Measurements from ENCODE around the gene OLFML2A.
"Not testable (repeated sequence)": the region's sequence is repeated elsewhere in the genome, so short reads cannot be mapped to it uniquely, and the experiment has no call there.

Gene OLFML2A

DNA sequence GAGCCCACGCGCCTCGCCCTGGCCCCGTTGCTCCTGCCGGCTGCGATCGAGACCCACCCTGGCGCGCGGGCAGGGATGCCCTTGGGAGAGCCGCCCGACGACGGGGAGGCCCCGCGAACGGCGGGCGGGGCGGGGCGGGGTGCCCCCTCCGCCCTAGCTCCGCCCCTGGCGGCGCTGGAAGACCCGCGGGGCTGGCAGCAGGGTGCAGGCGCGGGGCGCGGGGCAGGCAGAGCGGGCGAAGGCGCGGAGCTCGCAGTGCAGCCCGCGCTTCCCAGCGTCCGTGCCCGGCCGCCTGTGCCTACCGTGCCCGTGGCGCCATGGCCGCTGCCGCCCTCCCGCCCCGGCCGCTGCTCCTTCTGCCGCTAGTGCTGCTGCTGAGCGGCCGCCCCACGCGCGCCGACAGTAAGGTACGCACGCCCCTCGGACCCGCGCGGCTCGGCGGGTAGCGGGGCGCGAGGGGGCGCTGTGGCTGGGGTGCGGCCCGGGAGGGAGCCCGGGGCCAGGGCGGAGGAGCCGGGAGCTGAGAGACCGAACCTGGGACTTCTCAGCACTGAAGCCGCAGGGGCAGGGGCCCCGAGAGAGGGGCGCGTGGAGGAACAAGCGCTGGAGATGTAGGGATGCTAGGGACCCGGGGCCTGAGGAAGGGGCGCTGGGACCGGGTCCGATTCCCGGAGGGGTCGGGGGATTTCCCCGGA, at the start of gene OLFML2A:
TSS of gene OLFML2A (plus strand) at position 180 of the 695 bp plus-strand sequence. CDS start at position 318, 138 bp downstream.
- peak within 1 kb of the TSS; percentile 48 for H3K9ac ChIP-seq (ENCODE audit: low read length)

DNA sequence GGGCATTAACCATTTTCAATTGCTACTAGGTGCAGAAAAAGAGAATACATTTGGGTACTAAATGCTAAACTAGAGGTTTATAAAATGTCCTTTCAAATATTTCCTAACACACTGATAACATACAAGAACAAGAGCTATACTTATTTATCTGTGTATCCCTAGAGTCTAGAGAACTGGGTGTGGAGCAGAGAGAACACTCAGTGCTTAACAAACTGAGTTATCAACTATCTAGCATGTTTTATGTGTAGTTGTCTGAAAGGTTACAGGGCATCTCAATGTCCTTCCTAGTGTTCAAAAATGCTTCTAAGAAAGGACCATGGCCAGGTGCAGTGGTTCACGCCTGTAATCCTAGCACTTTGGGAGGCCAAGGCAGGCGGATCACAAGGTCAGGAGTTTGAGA, 46.2 kb upstream of the OLFML2A start:
- Histone ChIP-seq H3K4me3 (ENCODE audit: insufficient read depth, low read length, poor library complexity, severe bottlenecking) (no peak overlapping the region), H3K27me3 (ENCODE audit: low read length) (no peaks in the 10 kb centered on the region), H4K20me1 (ENCODE audit: low read depth, low read length) (no peaks in the 10 kb centered on the region), H3F3A (ENCODE audit: insufficient read depth) (no peaks in the 10 kb centered on the region), H3K27ac (ENCODE audit: low read depth, low read length) (no peak overlapping the region), H3K4me2 (ENCODE audit: low read depth, low read length, poor library complexity, severe bottlenecking) (no peak overlapping the region), H2AFZ (ENCODE audit: low read depth, low read length, severe bottlenecking) (no peak overlapping the region), H3K9ac (ENCODE audit: low read length) (no peak overlapping the region), H3K9me2 (replicated peaks; ENCODE audit: insufficient read depth, low read length) (no peaks in the 10 kb centered on the region), H3K79me2 (ENCODE audit: insufficient read depth, low read length) (no peaks in the 10 kb centered on the region), H3K9me3 (ENCODE audit: insufficient read depth, low read length) (no peaks in the 10 kb centered on the region), H3K36me3 (ENCODE audit: low read length) (0 out of 2 replicates have a peak, but pooled peaks cover 2% of the 10 kb centered on the region)
- TF ChIP-seq, protein P1, sequence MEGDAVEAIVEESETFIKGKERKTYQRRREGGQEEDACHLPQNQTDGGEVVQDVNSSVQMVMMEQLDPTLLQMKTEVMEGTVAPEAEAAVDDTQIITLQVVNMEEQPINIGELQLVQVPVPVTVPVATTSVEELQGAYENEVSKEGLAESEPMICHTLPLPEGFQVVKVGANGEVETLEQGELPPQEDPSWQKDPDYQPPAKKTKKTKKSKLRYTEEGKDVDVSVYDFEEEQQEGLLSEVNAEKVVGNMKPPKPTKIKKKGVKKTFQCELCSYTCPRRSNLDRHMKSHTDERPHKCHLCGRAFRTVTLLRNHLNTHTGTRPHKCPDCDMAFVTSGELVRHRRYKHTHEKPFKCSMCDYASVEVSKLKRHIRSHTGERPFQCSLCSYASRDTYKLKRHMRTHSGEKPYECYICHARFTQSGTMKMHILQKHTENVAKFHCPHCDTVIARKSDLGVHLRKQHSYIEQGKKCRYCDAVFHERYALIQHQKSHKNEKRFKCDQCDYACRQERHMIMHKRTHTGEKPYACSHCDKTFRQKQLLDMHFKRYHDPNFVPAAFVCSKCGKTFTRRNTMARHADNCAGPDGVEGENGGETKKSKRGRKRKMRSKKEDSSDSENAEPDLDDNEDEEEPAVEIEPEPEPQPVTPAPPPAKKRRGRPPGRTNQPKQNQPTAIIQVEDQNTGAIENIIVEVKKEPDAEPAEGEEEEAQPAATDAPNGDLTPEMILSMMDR (IDR thresholded peaks at IDR 0.05; ENCODE audit: insufficient read depth, low read length, poor library complexity, severe bottlenecking) = no peak
- TF ChIP-seq EZH2phosphoT487 (conservative IDR thresholded peaks at IDR 0.05; ENCODE audit: low read length) = no peak

More for the DNA sequence above, at the start of gene OLFML2A:
- Histone ChIP-seq H3K27ac (ENCODE audit: low read depth, low read length) (no peak within 1 kb of the TSS), H2AFZ (ENCODE audit: low read depth, low read length, severe bottlenecking) (peak within 1 kb of the TSS; percentile 14), H3K79me2 (ENCODE audit: insufficient read depth, low read length) (no peaks in the 10 kb centered on the region), H3K4me3 (ENCODE audit: insufficient read depth, low read length, poor library complexity, severe bottlenecking) (peak within 1 kb of the TSS; percentile 50), H3F3A (ENCODE audit: insufficient read depth) (no peaks in the 10 kb centered on the region), H3K9me2 (replicated peaks; ENCODE audit: insufficient read depth, low read length) (no peaks in the 10 kb centered on the region), H3K36me3 (ENCODE audit: low read length) (no peaks in the 10 kb centered on the region), H4K20me1 (ENCODE audit: low read depth, low read length) (no peaks in the 10 kb centered on the region), H3K9me3 (ENCODE audit: insufficient read depth, low read length) (no peaks in the 10 kb centered on the region), H3K27me3 (ENCODE audit: low read length) (no peaks in the 10 kb centered on the region), H3K4me2 (ENCODE audit: low read depth, low read length, poor library complexity, severe bottlenecking) (peak within 1 kb of the TSS; percentile 70)
- TF ChIP-seq, protein P1 (IDR thresholded peaks at IDR 0.05; ENCODE audit: insufficient read depth, low read length, poor library complexity, severe bottlenecking) = peak; percentile 57
- TF ChIP-seq EZH2phosphoT487 (conservative IDR thresholded peaks at IDR 0.05; ENCODE audit: low read length) = no peak

DNA sequence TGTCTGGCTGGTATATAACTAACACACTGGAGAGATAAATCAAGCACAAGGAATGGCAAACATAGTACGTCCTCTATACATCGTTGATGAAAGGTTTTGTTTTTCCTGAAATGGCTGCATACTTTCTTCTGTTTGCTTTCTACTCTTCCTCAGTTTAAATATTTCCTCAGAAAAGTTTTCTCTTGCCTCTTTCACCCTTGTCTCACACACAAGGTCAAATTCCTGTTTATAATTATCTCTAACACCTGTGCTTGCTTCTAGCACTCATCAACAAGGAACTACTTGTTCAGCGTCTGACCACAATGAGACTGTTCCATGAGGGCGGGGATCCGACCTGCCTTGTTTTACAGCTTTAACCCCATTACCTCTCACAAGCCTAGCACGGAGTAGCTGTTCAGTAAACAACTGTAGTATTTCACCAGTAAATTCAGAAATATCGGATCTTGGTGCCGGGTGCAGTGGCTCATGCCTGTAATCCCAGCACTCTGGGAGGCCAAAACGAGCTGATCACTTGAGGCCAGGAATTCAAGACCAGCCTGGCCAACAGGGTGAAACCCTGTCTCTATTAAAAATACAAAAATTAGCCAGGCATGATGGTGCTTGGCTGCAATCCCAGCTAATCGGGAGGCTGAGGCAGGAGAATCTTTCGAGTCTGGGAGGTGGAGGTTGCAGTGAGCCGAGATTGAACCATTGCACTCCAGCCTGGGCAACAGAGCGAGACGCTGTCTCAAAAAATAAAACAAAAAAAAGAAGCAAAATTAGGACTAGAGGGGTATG, 42.8 kb upstream of the OLFML2A start:
- Histone ChIP-seq H4K20me1 (ENCODE audit: low read depth, low read length) (no peaks in the 10 kb centered on the region), H3K9me2 (replicated peaks; ENCODE audit: insufficient read depth, low read length) (no peaks in the 10 kb centered on the region), H3K9me3 (ENCODE audit: insufficient read depth, low read length) (no peaks in the 10 kb centered on the region), H3K79me2 (ENCODE audit: insufficient read depth, low read length) (no peaks in the 10 kb centered on the region), H3K4me3 (ENCODE audit: insufficient read depth, low read length, poor library complexity, severe bottlenecking) (no peak overlapping the region), H3K36me3 (ENCODE audit: low read length) (0 out of 2 replicates have a peak, but pooled peaks cover 2% of the 10 kb centered on the region), H3K4me2 (ENCODE audit: low read depth, low read length, poor library complexity, severe bottlenecking) (no peak overlapping the region), H3K27ac (ENCODE audit: low read depth, low read length) (no peak overlapping the region), H3F3A (ENCODE audit: insufficient read depth) (no peaks in the 10 kb centered on the region), H3K27me3 (ENCODE audit: low read length) (no peaks in the 10 kb centered on the region), H2AFZ (ENCODE audit: low read depth, low read length, severe bottlenecking) (no peak overlapping the region), H3K9ac (ENCODE audit: low read length) (no peak overlapping the region)
- TF ChIP-seq EZH2phosphoT487 (conservative IDR thresholded peaks at IDR 0.05; ENCODE audit: low read length) = no peak
- TF ChIP-seq, protein P1 (IDR thresholded peaks at IDR 0.05; ENCODE audit: insufficient read depth, low read length, poor library complexity, severe bottlenecking) = no peak

DNA sequence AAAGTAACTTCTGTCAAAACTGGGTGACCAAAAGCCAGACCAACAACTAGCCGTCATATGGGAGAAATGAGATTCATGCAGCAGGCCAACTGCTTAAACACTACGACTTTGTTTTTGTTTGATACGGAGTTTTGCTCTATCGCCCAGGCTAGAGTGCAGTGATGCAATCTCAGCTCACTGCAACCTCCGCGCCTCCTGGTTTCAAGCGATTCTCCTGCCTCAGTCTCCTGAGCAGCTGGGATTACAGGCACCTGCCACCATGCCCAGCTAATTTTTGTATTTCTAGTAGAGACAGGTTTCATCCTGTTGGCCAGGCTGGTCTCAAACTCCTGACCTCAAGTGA, 42.2 kb upstream of the OLFML2A start:
- not testable (repeated sequence) for H3K9me3 ChIP-seq (ENCODE audit: insufficient read depth, low read length); H3F3A ChIP-seq (ENCODE audit: insufficient read depth); H3K79me2 ChIP-seq (ENCODE audit: insufficient read depth, low read length); H3K36me3 ChIP-seq (ENCODE audit: low read length); H3K4me2 ChIP-seq (ENCODE audit: low read depth, low read length, poor library complexity, severe bottlenecking); H3K27me3 ChIP-seq (ENCODE audit: low read length); H3K4me3 ChIP-seq (ENCODE audit: insufficient read depth, low read length, poor library complexity, severe bottlenecking); H4K20me1 ChIP-seq (ENCODE audit: low read depth, low read length); H2AFZ ChIP-seq (ENCODE audit: low read depth, low read length, severe bottlenecking); H3K27ac ChIP-seq (ENCODE audit: low read depth, low read length); H3K9ac ChIP-seq (ENCODE audit: low read length); H3K9me2 ChIP-seq (replicated peaks; ENCODE audit: insufficient read depth, low read length)
